ENCODE measurements around the gene DNAL4. TPM values are rescaled to one million over a fixed set of nuclear protein-coding genes. Genes with fewer than 3 reads are reported as not detected.

The DNAL4 gene
- total RNA-seq: 10 to 100 TPM; 14.4 to 16.8 TPM
- long read RNA-seq, transcript DNAL4-201 (4 exons, 1,504 nt): major isoform, 6 of 8 reads
- long read RNA-seq, partial matches to known transcripts: 2 of 8 reads
- long read RNA-seq, other reads (novel, unspliced or antisense): 0 of 8 reads

- peak; percentile 99 for ATAC-seq
- intact Hi-C loops (cut with DNase I, micrococcal nuclease): no loop called here
- peak; percentile 96 to 97 for DNase-seq
These were observed at the start of gene DNAL4 for GRCh38 chr22:38793721-38794466. Gene DNAL4, minus strand, starts transcription at chr22:38794143. Its CDS starts 11,412 bp downstream, at chr22:38782731.

- ATAC-seq: peak; percentile 73
- intact Hi-C loops (cut with DNase I, micrococcal nuclease): loop anchor here in 1 of 2 donors (10.0 kb wide), 1 partner anchor 58 kb away; no protein-coding TSS in a partner anchor
- DNase-seq: peak in 1 of 2 donors; percentile 43
These were observed 49.3 kb upstream of the DNAL4 start for GRCh38 chr22:38843201-38843656.

- no peak for DNase-seq
- intact Hi-C loops (cut with DNase I, micrococcal nuclease): loop anchor here in 1 of 2 donors (10.0 kb wide), 1 partner anchor 58 kb away; no protein-coding TSS in a partner anchor
- ATAC-seq: no peak
These were observed 48.7 kb upstream of the DNAL4 start for GRCh38 chr22:38842512-38843200.

GRCh38 chr22:38841635-38842034, 47.7 kb upstream of the DNAL4 start:
- intact Hi-C loops (cut with DNase I, micrococcal nuclease): loop anchor here in 1 of 2 donors (10.0 kb wide), 1 partner anchor 57 kb away; no protein-coding TSS in a partner anchor
- no peak for ATAC-seq
- no peak for DNase-seq

- intact Hi-C loops (cut with DNase I, micrococcal nuclease): loop anchor here in 1 of 2 donors (10.0 kb wide), 1 partner anchor 56 kb away; no protein-coding TSS in a partner anchor
- DNase-seq (no peak), ATAC-seq (no peak)
These were observed 47.3 kb upstream of the DNAL4 start for GRCh38 chr22:38841211-38841610.

- DNase-seq (no peak), ATAC-seq (no peak)
- intact Hi-C loops (cut with DNase I, micrococcal nuclease): loop anchor here in 1 of 2 donors (10.0 kb wide), 1 partner anchor 55 kb away; no protein-coding TSS in a partner anchor
These were observed 46.2 kb upstream of the DNAL4 start for GRCh38 chr22:38840129-38840528.

- ATAC-seq (no peak), DNase-seq (no peak)
- intact Hi-C loops (cut with DNase I, micrococcal nuclease): loop anchor here in 1 of 2 donors (10.0 kb wide), 1 partner anchor 55 kb away; no protein-coding TSS in a partner anchor
These were observed 45.7 kb upstream of the DNAL4 start for GRCh38 chr22:38839686-38840085.

- intact Hi-C loops (cut with DNase I, micrococcal nuclease): no loop called here
- ATAC-seq (no peak), DNase-seq (no peak)
These were observed 43.5 kb upstream of the DNAL4 start for GRCh38 chr22:38837414-38837928.

- ATAC-seq (no peak), DNase-seq (no peak)
- intact Hi-C loops (cut with DNase I, micrococcal nuclease): no loop called here
These were observed 42.0 kb upstream of the DNAL4 start for GRCh38 chr22:38835888-38836301.

- ATAC-seq (no peak), DNase-seq (no peak)
- intact Hi-C loops (cut with DNase I, micrococcal nuclease): no loop called here
These were observed 41.0 kb upstream of the DNAL4 start for GRCh38 chr22:38834991-38835390.

- ATAC-seq (no peak), DNase-seq (no peak)
- intact Hi-C loops (cut with DNase I, micrococcal nuclease): no loop called here
These were observed 40.4 kb upstream of the DNAL4 start for GRCh38 chr22:38834215-38834953.

GRCh38 chr22:38833061-38833460, 39.1 kb upstream of the DNAL4 start:
- intact Hi-C loops (cut with DNase I, micrococcal nuclease): no loop called here
- DNase-seq: no peak
- no peak for ATAC-seq

- DNase-seq: no peak
- ATAC-seq: no peak
- intact Hi-C loops (cut with DNase I, micrococcal nuclease): no loop called here
These were observed 38.3 kb upstream of the DNAL4 start for GRCh38 chr22:38832005-38832978.

GRCh38 chr22:38831166-38831945, 37.4 kb upstream of the DNAL4 start:
- ATAC-seq (no peak), DNase-seq (no peak)
- intact Hi-C loops (cut with DNase I, micrococcal nuclease): no loop called here

GRCh38 chr22:38830845-38831108, 36.8 kb upstream of the DNAL4 start:
- DNase-seq (no peak), ATAC-seq (no peak)
- intact Hi-C loops (cut with DNase I, micrococcal nuclease): no loop called here

GRCh38 chr22:38830026-38830844, 36.3 kb upstream of the DNAL4 start:
- intact Hi-C loops (cut with DNase I, micrococcal nuclease): no loop called here
- ATAC-seq: no peak
- DNase-seq: no peak
